BLaER1 (cell line): ENCODE data around the gene MDK.

Experiments
- H3K27ac ChIP-seq: shearing (Covaris generic); formaldehyde crosslinking; 2 replicates; pipeline ENCODE4 v1.8.1; 2022
- H3K27me3 ChIP-seq: shearing (Covaris generic); formaldehyde crosslinking; 2 replicates; pipeline ENCODE4 v1.8.1; 2022
- H3K36me3 ChIP-seq: shearing (Covaris generic); formaldehyde crosslinking; 2 replicates; pipeline ENCODE4 v1.8.1; 2022
- H3K4me1 ChIP-seq: shearing (Covaris generic); formaldehyde crosslinking; 2 replicates; pipeline ENCODE4 v1.8.1; 2022
- H3K4me2 ChIP-seq: shearing (Covaris generic); formaldehyde crosslinking; 2 replicates; pipeline ENCODE4 v1.8.1; 2022
- H3K4me3 ChIP-seq: shearing (Covaris generic); formaldehyde crosslinking; 2 replicates; pipeline ENCODE4 v1.8.1; 2022
- H3K9ac ChIP-seq: shearing (Covaris generic); formaldehyde crosslinking; 2 replicates; pipeline ENCODE4 v1.8.1; 2022
- H3K9me3 ChIP-seq: shearing (Covaris generic); formaldehyde crosslinking; 2 replicates; pipeline ENCODE4 v1.8.1; 2022
- H4K20me1 ChIP-seq: shearing (Covaris generic); formaldehyde crosslinking; 2 replicates; pipeline ENCODE4 v1.8.1; 2022
- Cebpa-rat ChIP-seq: shearing (Covaris generic); IDR thresholded peaks from 2 replicates; pipeline ENCODE4 v1.8.1; 2022

MDK gene

GRCh38 chr11:46380340-46381047 lies 975 bp upstream of the MDK start:
- Histone ChIP-seq H3K27ac (peak overlapping the region; percentile 90), H3K9me3 (no peaks in the 10 kb centered on the region)

DNA sequence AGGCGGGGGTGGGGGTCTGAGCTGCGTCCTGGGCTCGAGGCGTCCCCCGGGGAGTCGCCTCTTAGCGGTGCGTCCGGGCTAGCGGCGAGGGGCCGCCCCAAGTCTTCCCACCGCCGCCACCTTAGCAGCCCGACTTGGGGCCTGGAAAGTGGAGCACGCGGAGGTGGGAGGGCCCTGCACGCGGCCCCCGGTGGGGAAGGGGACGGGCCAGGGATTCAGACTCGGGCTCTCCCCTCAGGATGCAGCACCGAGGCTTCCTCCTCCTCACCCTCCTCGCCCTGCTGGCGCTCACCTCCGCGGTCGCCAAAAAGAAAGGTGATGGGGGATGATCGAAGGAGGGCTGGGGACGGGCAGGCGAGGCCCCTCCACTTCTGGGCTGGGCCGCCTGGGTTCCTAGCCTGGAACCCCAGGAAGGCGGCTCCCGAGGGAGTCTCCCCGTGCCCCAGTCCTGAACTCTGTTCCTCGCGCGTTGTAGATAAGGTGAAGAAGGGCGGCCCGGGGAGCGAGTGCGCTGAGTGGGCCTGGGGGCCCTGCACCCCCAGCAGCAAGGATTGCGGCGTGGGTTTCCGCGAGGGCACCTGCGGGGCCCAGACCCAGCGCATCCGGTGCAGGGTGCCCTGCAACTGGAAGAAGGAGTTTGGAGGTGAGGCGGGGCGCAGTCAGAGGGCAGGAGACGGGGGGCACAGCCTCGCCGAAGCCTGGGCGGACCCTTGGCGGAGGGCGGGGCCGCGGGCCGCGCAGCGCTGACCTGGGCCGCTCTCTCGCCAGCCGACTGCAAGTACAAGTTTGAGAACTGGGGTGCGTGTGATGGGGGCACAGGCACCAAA lies 563 bp downstream of the MDK start:
- peaks cover 40% of the 10 kb centered on the region for H3K4me1 ChIP-seq
- H4K20me1 ChIP-seq, result peaks cover 46% of the 10 kb centered on the region
- H3K9ac ChIP-seq, result peak overlapping the region; percentile 91
- H3K27me3 ChIP-seq, result peaks cover 20% of the 10 kb centered on the region
- TF ChIP-seq Cebpa-rat, result no peak
- peak overlapping the region; percentile 94 for H3K4me2 ChIP-seq
- peaks cover 33% of the 10 kb centered on the region for H3K36me3 ChIP-seq
- H3K27ac ChIP-seq, result peak overlapping the region; percentile 87
- H3K4me3 ChIP-seq, result peak overlapping the region; percentile 73
- H3K9me3 ChIP-seq, result no peaks in the 10 kb centered on the region

More at GRCh38 chr11:46380340-46381047, 975 bp upstream of the MDK start:
- Histone ChIP-seq H3K9ac (peak overlapping the region; percentile 90), H3K4me3 (peak overlapping the region; percentile 73), H3K27me3 (peaks cover 5% of the 10 kb centered on the region; the same call in 1 of the 2 replicates), H4K20me1 (peaks cover 55% of the 10 kb centered on the region), H3K4me1 (peaks cover 40% of the 10 kb centered on the region), H3K36me3 (peaks cover 49% of the 10 kb centered on the region), H3K4me2 (peak overlapping the region; percentile 95)
- TF ChIP-seq Cebpa-rat, result no peak

DNA sequence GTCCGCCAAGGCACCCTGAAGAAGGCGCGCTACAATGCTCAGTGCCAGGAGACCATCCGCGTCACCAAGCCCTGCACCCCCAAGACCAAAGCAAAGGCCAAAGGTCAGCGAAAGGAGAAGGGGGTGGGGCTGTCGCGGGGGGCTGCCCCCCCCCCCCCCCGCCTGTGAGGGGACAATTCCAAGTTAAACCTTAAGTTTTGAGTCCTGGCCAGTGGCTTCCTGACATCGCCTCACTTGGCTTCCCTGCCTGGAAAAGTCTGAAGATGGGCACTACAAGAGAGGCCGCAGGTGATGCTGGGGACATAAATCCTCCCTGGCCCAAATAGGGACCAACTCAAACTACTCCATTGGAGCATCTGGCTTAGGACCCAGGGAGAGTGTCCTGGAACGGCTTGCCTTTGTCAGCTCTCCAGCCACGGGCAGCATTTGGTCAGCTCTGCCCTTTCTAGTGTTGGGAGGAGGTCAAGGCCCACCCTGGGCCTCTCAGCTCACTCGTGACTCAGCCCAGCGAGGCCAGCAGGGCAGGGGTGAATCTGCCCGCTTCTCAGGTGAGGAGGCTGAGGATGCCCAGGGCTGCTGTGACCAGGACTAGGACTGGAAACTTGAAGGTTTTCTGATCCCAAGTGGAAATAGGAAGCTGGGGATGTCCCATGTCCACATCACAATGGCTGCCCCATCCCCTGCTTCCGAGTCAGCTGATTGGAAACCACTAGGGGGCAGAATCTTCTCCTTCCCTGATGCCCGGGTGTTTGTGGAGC lies 1.4 kb downstream of the MDK start:
- TF ChIP-seq Cebpa-rat, result no peak
- peaks cover 43% of the 10 kb centered on the region for H3K4me1 ChIP-seq
- peak overlapping the region; percentile 91 for H3K9ac ChIP-seq
- H3K27me3 ChIP-seq, result peaks cover 28% of the 10 kb centered on the region
- peaks cover 50% of the 10 kb centered on the region for H4K20me1 ChIP-seq
- H3K27ac ChIP-seq, result peak overlapping the region; percentile 87
- H3K4me2 ChIP-seq, result peak overlapping the region; percentile 94
- H3K9me3 ChIP-seq, result no peaks in the 10 kb centered on the region
- peak overlapping the region; percentile 73 for H3K4me3 ChIP-seq
- peaks cover 25% of the 10 kb centered on the region for H3K36me3 ChIP-seq

GRCh38 chr11:46383404-46383758 lies 1.9 kb downstream of the MDK start:
- Histone ChIP-seq H3K9ac (no peak overlapping the region), H3K36me3 (peaks cover 20% of the 10 kb centered on the region), H3K9me3 (no peaks in the 10 kb centered on the region), H3K4me2 (peak overlapping the region; percentile 94; the same call in 1 of the 2 replicates), H3K27ac (no peak overlapping the region), H3K27me3 (peaks cover 33% of the 10 kb centered on the region), H3K4me1 (peaks cover 42% of the 10 kb centered on the region), H4K20me1 (peaks cover 50% of the 10 kb centered on the region), H3K4me3 (no peak overlapping the region)
- TF ChIP-seq Cebpa-rat, result no peak

- Histone ChIP-seq H3K9ac (no peak overlapping the region), H3K4me2 (no peak overlapping the region), H3K4me3 (no peak overlapping the region), H4K20me1 (peaks cover 50% of the 10 kb centered on the region), H3K36me3 (peaks cover 14% of the 10 kb centered on the region), H3K9me3 (no peaks in the 10 kb centered on the region), H3K27ac (no peak overlapping the region), H3K27me3 (peaks cover 41% of the 10 kb centered on the region), H3K4me1 (peaks cover 35% of the 10 kb centered on the region)
- TF ChIP-seq Cebpa-rat, result no peak
These were observed 2.7 kb downstream of the MDK start for GRCh38 chr11:46383974-46384701.

GRCh38 chr11:46385169-46386004 lies 3.9 kb downstream of the MDK start:
- peaks cover 54% of the 10 kb centered on the region for H3K27me3 ChIP-seq
- peaks cover 32% of the 10 kb centered on the region for H3K4me1 ChIP-seq
- H3K4me2 ChIP-seq, result no peak overlapping the region
- no peak for TF ChIP-seq Cebpa-rat
- no peak overlapping the region for H3K27ac ChIP-seq
- H4K20me1 ChIP-seq, result peaks cover 55% of the 10 kb centered on the region
- H3K4me3 ChIP-seq, result no peak overlapping the region
- H3K9ac ChIP-seq, result no peak overlapping the region
- H3K9me3 ChIP-seq, result no peaks in the 10 kb centered on the region
- peaks cover 14% of the 10 kb centered on the region for H3K36me3 ChIP-seq

GRCh38 chr11:46386005-46386578 lies 4.6 kb downstream of the MDK start:
- peaks cover 32% of the 10 kb centered on the region for H3K4me1 ChIP-seq
- no peaks in the 10 kb centered on the region for H3K9me3 ChIP-seq
- H3K36me3 ChIP-seq, result peaks cover 14% of the 10 kb centered on the region
- H3K9ac ChIP-seq, result no peak overlapping the region
- no peak for TF ChIP-seq Cebpa-rat
- H3K27me3 ChIP-seq, result peaks cover 61% of the 10 kb centered on the region
- no peak overlapping the region for H3K27ac ChIP-seq
- H3K4me3 ChIP-seq, result no peak overlapping the region
- peaks cover 61% of the 10 kb centered on the region for H4K20me1 ChIP-seq
- H3K4me2 ChIP-seq, result no peak overlapping the region

DNA sequence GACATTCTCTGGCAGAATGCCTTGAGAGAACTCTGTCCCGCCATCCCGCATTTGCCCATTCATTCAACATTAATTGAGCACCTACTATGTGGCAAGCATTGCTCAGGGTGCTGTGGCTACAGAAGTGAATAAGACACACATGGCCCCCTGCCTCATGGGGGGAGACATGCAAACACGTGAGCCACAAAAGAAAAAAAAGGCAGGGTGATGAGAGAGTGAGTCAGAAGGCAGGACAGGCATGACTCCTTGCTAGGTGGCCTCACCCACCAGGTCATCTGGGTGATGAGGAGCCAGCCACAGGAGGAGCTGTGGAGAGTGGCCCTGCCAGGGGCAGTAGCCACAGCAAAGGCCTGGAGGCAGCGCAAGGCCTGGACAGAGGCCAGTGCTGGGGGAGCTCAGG lies 5.2 kb downstream of the MDK start:
- no peak for TF ChIP-seq Cebpa-rat
- Histone ChIP-seq H3K9ac (no peak overlapping the region), H3K4me1 (peaks cover 34% of the 10 kb centered on the region), H3K4me2 (no peak overlapping the region), H3K27ac (no peak overlapping the region), H4K20me1 (peaks cover 67% of the 10 kb centered on the region), H3K27me3 (peaks cover 66% of the 10 kb centered on the region), H3K36me3 (peaks cover 14% of the 10 kb centered on the region), H3K9me3 (no peaks in the 10 kb centered on the region), H3K4me3 (no peak overlapping the region)
